Hepatocyte (in vitro differentiated cells): ENCODE data around the gene TEX11. TPM values are rescaled to one million over a fixed set of nuclear protein-coding genes. Genes with fewer than 3 reads are reported as not detected.
"Not testable (repeated sequence)": the region's sequence is repeated elsewhere in the genome, so short reads cannot be mapped to it uniquely, and the experiment has no call there.

Experiments
- DNase-seq: peaks from one replicate; pipeline ENCODE4 v3.0.0-alpha.2; 2016; ENCODE audit warnings: low spot score
- H2AFZ ChIP-seq: fragments of 200-600 bp; sonication (generic); 2 replicates; pipeline ENCODE4 v1.6.0; 2016; ENCODE audit warnings: antibody characterized with exemption, mild to moderate bottlenecking
- H3K27ac ChIP-seq: fragments of 200-600 bp; sonication (generic); 2 replicates; pipeline ENCODE4 v1.5.1; 2016; ENCODE audit warnings: mild to moderate bottlenecking
- H3K27me3 ChIP-seq: fragments of 200-600 bp; sonication (generic); 2 replicates; pipeline ENCODE4 v1.6.1; 2016
- H3K36me3 ChIP-seq: fragments of 200-600 bp; sonication (generic); replicated peaks from 2 replicates; pipeline ENCODE4 v1.5.1; 2016; ENCODE audit warnings: low read depth; ENCODE audit not compliant: insufficient read depth
- H3K4me1 ChIP-seq: fragments of 200-600 bp; sonication (generic); 2 replicates; pipeline ENCODE4 v1.5.1; 2016; ENCODE audit warnings: mild to moderate bottlenecking, moderate library complexity; ENCODE audit not compliant: insufficient read depth
- H3K4me2 ChIP-seq: fragments of 200-600 bp; sonication (generic); 2 replicates; pipeline ENCODE4 v1.6.0; 2016
- H3K4me3 ChIP-seq: fragments of 200-600 bp; sonication (generic); 2 replicates; pipeline ENCODE4 v1.5.1; 2016; ENCODE audit warnings: mild to moderate bottlenecking
- H3K79me2 ChIP-seq: fragments of 200-600 bp; sonication (generic); 2 replicates; pipeline ENCODE4 v1.6.0; 2017; ENCODE audit warnings: mild to moderate bottlenecking
- H3K9me2 ChIP-seq: fragments of 200-600 bp; sonication (generic); replicated peaks from 2 replicates; pipeline ENCODE4 v1.6.0; 2017; ENCODE audit warnings: mild to moderate bottlenecking; ENCODE audit not compliant: insufficient read depth
- H3K9me3 ChIP-seq: fragments of 200-600 bp; sonication (generic); 2 replicates; pipeline ENCODE4 v1.5.1; 2016; ENCODE audit warnings: low read depth, mild to moderate bottlenecking
- H4K20me1 ChIP-seq: fragments of 200-600 bp; sonication (generic); 2 replicates; pipeline ENCODE4 v1.6.0; 2016; ENCODE audit warnings: mild to moderate bottlenecking; ENCODE audit not compliant: insufficient read depth, poor library complexity, severe bottlenecking
- EZH2 ChIP-seq: fragments of 200-600 bp; sonication (generic); IDR thresholded peaks from 2 replicates; pipeline ENCODE4 v1.6.1; 2016; ENCODE audit warnings: antibody characterized with exemption, mild to moderate bottlenecking, borderline replicate concordance
- EZH2phosphoT487 ChIP-seq: fragments of 200-600 bp; sonication (generic); IDR thresholded peaks from one replicate; pipeline ENCODE4 v1.6.1; 2018; ENCODE audit warnings: antibody characterized with exemption, mild to moderate bottlenecking, low read depth, moderate library complexity; ENCODE audit not compliant: unreplicated experiment, severe bottlenecking
- WGBS: methylation state at CpG from one replicate; pipeline ENCODE4 v1.1.6; 2016; ENCODE audit warnings: low lambda C conversion rate; ENCODE audit errors: missing lambda C conversion rate; 5-methylcytosine and 5-hydroxymethylcytosine counted together
- polyA plus RNA-seq: library from polyadenylated mRNA; unstranded; fragments of >200 nt; fragmentation: Nextera tagmentation; extraction: Ambion mirVana; gene quantifications from 2 replicates; pipeline ENCODE4 v1.2.1, GENCODE V29; 2016
- total RNA-seq: library from RNA; depleted of rRNA; stranded (reverse); fragments of >200 nt; gene quantifications from 2 replicates; pipeline ENCODE4 v1.2.3, GENCODE V29; 2014
- TF ChIP-seq, protein P1 (sequence below): fragments of 200-600 bp; sonication (generic); IDR thresholded peaks from 2 replicates; pipeline ENCODE4 v1.5.1; 2016; ENCODE audit warnings: antibody characterized with exemption, mild to moderate bottlenecking; ENCODE audit not compliant: poor library complexity

Gene TEX11
- total and polyA plus RNA-seq, 2 experiments from 2014 or later = 0.20 TPM; not detected in 1

DNA sequence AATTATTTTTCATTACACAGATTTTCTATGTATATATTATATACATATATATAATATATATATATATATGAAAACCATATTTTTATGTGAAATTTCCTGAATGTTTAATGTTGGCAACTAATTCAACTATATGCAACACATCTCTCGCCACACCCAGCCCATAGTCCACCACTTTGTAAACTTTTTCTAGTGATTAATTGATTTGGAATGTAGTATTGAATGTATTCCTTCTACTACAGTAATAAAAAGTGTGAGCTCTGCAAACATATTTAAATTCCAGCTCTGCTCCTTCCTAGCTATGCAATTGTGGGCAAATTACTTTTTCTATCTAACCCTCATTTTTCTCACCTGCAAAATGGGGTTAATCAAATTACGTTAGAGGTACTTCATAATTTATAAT lies 187.8 kb downstream of the TEX11 start:
- Histone ChIP-seq H4K20me1 (no peaks in the 10 kb centered on the region), H2AFZ (no peak overlapping the region), H3K27ac (no peak overlapping the region), H3K4me2 (no peak overlapping the region), H3K27me3 (no peaks in the 10 kb centered on the region), H3K4me3 (no peak overlapping the region), H3K79me2 (no peaks in the 10 kb centered on the region), H3K4me1 (no peaks in the 10 kb centered on the region), H3K9me3 (no peaks in the 10 kb centered on the region), H3K9me2 (no peaks in the 10 kb centered on the region), H3K36me3 (no peaks in the 10 kb centered on the region)
- DNase-seq = peak; percentile 4
- 62% methylated on average over 2 of the region's 2 CpGs for WGBS
- TF ChIP-seq EZH2phosphoT487 (no peak), EZH2 (no peak)
- TF ChIP-seq, protein P1, sequence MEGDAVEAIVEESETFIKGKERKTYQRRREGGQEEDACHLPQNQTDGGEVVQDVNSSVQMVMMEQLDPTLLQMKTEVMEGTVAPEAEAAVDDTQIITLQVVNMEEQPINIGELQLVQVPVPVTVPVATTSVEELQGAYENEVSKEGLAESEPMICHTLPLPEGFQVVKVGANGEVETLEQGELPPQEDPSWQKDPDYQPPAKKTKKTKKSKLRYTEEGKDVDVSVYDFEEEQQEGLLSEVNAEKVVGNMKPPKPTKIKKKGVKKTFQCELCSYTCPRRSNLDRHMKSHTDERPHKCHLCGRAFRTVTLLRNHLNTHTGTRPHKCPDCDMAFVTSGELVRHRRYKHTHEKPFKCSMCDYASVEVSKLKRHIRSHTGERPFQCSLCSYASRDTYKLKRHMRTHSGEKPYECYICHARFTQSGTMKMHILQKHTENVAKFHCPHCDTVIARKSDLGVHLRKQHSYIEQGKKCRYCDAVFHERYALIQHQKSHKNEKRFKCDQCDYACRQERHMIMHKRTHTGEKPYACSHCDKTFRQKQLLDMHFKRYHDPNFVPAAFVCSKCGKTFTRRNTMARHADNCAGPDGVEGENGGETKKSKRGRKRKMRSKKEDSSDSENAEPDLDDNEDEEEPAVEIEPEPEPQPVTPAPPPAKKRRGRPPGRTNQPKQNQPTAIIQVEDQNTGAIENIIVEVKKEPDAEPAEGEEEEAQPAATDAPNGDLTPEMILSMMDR = no peak

DNA sequence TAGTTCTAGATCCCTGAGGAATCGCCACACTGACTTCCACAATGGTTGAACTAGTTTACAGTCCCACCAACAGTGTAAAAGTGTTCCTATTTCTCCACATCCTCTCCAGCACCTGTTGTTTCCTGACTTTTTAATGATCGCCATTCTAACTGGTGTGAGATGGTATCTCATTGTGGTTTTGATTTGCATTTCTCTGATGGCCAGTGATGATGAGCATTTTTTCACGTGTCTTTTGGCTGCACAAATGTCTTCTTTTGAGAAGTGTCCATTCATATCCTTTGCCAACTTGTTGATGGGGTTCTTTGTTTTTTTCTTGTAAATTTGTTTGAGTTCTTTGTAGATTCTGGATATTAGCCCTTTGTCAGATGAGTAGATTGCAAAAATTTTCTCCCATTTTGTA lies 197.2 kb downstream of the TEX11 start:
- not testable (repeated sequence) for H3K9me3 ChIP-seq, H3K4me2 ChIP-seq, H3K79me2 ChIP-seq, H3K4me3 ChIP-seq, H3K9me2 ChIP-seq, H3K4me1 ChIP-seq, H2AFZ ChIP-seq, H3K27ac ChIP-seq, H3K36me3 ChIP-seq, DNase-seq, H3K27me3 ChIP-seq, H4K20me1 ChIP-seq
- 63% methylated on average over 1 of the region's 3 CpGs for WGBS

DNA sequence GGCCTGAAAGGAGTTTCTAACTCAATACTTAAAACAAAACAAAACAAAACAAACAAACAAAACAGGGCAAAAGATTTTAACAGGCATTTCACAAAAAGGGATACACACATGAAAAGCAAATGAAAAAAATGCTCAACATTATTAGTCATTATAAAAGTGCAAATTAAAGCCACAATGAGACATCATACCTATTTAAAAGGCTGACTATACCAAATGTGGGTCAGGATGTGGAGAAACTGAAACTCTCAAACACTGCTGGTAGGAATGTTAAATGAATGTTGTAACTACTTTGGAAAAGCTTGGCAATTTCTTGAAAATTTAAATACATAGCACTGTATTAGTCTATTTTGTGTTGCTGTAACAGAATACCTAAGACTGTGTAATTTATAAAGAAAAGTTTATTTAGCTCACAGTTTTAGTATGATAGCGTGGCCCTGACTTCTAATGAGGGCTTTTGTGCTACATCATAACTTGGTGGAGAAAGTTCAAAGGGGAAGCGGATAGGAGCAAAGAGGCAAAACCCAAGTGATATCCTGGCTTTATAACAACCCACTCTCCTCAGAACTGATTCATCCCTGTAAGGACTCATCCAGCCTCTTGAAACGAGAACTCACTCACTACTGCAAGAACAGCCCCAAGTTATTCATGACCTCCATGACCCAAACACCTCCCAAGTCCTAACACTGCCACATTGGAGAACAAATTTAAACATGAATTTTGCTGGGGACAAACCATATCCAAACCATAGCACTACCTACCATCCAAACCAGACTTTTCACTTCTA lies 214.0 kb downstream of the TEX11 start:
- Histone ChIP-seq H3K4me1 (no peaks in the 10 kb centered on the region), H2AFZ (no peak overlapping the region), H4K20me1 (no peaks in the 10 kb centered on the region), H3K27ac (no peak overlapping the region), H3K9me3 (no peaks in the 10 kb centered on the region), H3K79me2 (no peaks in the 10 kb centered on the region), H3K36me3 (no peaks in the 10 kb centered on the region), H3K27me3 (no peaks in the 10 kb centered on the region), H3K4me3 (no peak overlapping the region), H3K9me2 (no peaks in the 10 kb centered on the region), H3K4me2 (no peak overlapping the region)
- DNase-seq = no peak
- 65% methylated on average over 3 of the region's 3 CpGs for WGBS
- TF ChIP-seq EZH2 (no peak), EZH2phosphoT487 (no peak)
- TF ChIP-seq, protein P1 = no peak

DNA sequence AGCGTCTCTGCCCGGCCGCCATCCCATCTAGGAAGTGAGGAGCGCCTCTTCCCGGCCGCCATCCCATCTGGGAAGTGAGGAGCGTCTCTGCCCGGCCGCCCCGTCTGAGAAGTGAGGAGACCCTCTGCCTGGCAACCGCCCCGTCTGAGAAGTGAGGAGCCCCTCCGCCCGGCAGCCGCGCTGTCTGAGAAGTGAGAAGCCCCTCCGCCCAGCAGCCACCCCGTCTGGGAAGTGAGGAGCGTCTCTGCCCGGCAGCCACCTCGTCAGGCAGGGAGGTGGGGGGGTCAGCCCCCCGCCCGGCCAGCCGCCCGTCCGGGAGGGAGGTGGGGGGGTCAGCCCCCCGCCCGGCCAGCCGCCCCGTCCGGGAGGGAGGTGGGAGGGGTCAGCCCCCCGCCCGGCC lies 229.1 kb downstream of the TEX11 start:
- not testable (repeated sequence) for H3K4me2 ChIP-seq, H3K27ac ChIP-seq, H3K27me3 ChIP-seq, H3K9me3 ChIP-seq, H3K4me3 ChIP-seq, H4K20me1 ChIP-seq, DNase-seq, H3K4me1 ChIP-seq, H2AFZ ChIP-seq, H3K36me3 ChIP-seq, H3K79me2 ChIP-seq, H3K9me2 ChIP-seq
- WGBS = no CpG with 5 or more reads among the region's 33 CpGs
